HG03378 (cell line): ENCODE data around the gene CIB4.

ENCODE experiments used
- ATAC-seq: cut with Tn5 transposase; IDR thresholded peaks from one replicate; pipeline ENCODE4 v1.9.1; 2021; ENCODE audit warnings: mild to moderate bottlenecking, moderate library complexity; ENCODE audit not compliant: unreplicated experiment

The CIB4 gene

DNA sequence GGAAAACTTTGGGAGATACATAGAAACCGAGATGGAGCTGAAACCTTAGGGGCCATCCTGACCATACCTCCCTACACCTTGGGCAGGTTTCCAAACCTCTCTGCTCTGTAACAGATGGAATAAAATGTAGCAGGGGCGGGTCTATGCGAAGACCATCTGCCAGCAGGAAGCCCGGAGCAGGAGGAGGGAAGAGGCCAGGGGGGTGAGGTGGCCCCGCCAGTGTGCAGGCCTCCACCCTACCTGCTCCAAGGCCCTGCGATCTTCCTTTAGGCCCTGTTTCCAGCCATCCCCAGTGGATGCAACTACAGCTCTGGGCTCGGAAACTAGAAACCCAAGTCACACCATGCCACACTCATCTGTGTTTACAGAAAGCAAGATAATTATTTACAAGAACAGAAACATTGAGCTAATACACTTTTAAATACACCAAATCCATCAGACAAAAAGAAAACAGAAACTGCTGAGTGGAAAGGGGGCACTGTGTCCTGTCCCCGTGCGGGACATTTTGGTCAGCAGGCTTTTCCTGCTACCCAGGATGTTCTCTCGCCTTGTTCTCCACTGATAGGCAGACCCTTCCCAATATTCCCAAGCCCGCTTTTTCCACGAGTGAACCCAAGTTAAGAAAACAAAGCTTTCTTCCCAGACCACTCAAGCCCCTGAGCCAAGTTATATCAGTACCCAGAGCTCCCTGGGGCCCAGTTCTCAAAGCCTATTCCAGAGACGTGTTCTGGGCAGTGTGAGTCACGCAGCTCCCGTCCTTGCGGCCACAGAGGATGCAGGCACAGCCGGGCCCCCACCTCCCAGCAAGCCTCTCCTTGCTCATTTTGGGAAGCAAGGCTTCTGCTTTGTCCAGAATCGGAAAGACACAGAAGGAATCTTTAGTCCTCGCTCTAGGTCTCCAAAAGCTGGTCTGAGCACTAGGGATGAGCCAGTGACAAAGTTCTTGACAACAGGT, 17.3 kb downstream of the CIB4 start:
- no peak for ATAC-seq

DNA sequence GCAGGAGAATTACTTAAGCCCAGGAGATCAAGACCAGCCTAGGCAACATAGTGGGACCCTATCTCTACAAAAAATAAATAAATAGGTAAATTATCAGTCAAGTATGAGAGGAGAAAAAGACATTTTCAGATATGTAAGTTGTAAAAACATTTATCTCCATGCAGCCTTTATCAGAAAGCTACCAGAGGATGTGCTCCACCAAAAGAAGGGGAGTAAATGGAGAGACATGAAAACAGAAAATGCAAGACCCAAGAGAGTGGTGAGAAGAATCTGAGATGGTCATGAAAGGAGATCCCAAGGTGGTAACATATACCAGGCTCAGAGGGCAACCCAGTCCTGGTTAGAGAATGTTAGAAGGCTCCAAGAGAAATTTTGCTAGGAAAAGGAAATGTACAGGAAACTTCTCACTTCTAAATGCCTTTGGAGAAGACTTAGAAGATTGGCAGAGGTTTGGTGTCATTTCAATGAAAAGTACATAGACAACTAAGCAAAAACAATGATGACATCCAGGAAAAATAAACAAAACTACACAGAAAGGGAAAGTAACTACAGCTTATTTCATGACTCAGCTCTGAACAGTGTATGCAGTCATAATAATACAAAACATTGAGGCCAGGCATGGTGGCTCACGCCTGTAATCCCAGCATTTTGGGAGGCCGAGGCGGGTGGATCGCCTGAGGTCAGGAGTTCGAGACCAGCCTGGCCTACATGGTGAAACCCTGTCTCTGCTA, 19.5 kb downstream of the CIB4 start:
- ATAC-seq, result no peak

DNA sequence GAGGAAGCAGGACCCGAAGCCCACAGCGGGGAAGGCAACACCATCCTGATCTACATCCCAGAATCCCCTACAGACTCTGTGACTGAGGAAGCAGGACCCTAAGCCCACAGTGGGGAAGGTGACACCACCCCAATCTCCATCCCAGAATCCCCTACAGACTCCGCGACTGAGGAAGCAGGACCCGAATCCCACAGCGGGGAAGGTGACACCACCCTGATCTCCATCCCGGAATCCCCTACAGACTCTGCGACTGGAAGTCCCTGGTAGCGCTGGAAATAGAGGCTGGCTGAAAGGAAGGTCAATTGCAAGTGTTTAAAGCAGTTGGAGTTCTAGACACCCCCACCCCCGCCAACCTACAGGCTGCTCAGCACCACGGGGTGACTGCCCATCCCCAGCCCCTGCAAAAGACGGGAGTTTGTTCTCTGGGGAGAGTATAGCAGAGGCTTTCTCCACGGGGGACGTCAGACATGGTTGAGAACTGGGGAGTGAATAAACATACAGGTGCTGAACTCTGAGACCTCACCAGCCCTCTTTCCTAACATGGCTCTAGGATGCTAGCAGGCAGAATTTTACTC, 21.0 kb downstream of the CIB4 start:
- ATAC-seq, result no peak

DNA sequence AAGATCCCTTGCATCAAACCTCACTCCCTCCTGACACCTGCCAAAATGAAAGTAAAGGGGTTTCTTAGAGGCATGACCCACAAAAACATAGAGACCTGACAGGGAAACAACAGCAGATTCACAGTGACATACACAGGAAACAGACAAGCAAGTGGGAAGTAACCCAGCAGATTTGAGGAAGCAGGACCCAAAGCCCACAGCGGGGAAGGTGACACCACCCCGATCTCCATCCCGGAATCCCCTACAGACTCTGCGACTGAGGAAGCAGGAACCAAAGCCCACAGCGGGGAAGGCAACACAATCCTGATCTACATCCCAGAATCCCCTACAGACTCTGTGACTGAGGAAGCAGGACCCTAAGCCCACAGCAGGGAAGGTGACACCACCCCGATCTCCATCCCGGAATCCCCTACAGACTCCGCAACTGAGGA, 21.6 kb downstream of the CIB4 start:
- ATAC-seq, result no peak

DNA sequence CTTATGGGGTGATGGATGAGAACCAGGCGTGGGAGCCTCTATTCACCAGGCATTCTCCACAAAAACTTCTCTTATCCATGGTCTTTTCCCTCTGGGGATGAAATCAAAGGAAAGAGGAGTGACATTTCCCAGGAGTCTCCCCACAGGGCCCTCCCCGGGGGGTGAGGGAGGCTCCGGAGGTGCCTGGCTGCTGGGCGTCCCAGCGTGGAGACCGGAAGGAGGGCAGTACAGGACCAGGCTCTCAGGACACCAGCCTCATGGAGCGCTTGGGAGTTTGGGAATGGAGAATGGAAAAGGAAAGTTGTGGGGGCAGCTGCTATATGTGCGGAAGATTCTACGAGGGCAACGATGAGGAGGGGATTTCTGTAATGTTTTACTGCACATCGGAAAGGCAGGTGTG, 22.1 kb downstream of the CIB4 start:
- no peak for ATAC-seq

DNA sequence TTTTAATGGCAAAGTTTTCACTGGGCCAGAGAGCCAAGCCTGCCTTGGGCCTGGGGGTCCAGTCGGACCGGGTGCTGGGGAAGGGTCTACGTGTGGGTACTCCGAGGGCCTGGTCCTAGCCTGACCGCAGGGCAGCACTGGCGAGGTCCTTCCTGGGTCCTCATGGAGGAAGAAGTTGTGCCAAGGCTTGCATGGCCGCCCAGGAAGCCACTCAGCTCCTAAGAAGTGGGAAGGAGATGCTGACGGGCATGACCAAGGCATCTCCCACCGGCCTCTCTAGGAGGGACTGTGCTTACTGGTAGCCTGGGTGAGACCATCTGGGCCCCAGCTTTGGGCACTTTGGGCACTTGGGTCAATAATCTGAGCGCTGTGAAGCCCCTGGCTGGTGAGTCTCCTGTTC, 22.6 kb downstream of the CIB4 start:
- ATAC-seq, result no peak

DNA sequence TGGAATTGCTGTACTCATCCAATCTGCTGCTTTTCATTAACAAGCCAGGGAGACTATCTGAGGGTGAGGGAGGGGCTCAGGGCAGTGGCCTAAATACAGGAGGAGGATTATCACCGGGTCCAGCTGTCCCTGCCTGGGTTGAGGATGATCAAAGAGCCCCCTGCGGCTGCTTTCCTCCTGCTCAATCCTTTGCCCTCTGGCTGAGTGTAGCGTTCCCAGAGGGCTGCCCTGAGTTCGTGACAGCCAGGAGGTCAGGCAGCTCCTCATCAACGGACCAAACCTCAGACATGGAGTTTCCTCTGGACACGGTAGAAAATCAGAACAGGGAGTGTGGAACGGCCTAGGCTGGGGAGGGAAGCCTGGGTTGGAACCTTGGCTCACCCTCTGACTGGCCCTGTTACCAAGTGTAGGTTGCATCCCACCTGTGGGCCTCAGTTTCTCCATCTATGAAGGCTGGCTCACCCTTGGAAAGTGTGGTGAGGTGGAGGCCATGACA, 23.5 kb downstream of the CIB4 start:
- ATAC-seq, result no peak

DNA sequence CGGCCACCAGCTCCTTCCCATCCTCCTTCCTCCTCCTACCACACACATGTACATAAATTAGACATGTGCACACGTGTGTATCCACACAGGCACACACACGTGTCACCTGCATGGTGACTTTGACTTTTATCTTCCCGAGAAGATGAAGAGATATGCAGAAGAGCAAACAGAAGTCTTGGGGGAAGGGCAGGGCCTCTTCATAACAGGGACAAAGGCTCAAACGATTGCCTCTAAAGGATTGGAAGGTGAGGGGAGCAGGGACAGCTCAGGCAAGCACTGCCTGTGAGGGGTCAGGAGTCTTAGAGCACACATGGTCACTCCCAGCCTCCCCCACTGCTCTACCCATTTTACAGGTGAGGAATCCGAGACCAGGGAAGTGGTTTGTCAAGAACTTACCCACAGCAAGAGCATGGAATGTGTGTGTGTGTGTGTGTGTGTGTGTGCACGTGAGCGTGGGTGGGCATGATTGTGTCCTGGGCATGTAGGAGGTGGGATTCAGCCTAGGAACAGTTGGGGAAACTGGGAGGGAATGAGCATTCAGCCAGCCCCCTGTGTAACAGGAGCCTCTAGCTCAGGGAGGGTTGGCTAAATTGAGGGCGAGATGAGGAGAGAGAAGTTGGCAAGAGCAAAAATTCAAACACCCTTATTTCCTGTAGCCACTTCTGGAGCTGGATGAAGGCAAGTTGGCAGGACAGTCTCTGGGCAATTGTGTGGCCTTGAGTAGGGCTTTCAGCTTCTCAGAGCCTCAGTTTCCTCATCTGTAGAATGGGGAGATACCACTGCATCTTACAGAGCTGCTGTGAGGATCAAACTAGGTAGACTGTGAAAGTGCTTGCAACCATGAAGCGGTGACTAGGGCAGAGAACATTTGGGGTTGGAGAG, 24.2 kb downstream of the CIB4 start:
- ATAC-seq, result no peak

DNA sequence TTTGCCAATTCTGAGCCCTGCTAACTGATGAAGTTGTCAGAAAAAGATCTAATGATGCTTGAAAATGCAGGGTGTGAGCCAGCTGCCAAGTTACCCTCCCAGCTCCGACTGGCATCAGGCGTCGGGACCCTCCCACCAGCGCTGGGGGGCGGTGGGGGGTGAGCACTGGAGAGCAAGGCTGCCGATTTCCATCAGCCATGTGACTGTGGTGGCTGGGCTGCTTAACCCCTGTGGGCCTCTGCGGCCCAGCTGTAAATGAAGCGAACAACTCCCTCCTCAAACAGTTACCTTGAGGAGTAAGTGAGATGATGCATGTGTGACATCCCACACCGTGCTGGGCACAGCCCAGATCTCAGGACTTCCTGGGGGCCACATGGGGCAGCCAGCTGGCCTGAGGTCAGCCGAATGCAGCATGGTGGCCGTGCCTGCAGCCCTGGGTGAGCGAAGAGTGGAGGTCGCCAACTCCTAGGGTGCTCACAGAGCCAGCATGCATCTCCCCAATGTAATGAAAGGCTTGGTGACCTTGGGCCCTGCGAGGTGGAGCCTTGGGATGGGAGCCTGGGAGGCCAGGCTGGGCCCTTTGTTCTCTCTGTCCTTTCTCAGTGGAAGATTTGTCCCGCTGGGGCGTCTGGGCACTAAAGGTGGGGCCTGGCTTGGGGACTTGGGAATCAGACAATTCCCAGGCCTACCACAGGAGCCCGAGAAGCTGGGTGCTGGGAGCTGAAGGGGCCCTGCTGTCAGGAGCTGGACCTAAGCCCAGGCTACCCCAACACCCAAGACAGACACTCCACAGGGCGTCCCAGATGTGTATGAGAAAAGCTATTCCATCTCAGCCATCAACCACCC, 25.1 kb downstream of the CIB4 start:
- ATAC-seq, result no peak

DNA sequence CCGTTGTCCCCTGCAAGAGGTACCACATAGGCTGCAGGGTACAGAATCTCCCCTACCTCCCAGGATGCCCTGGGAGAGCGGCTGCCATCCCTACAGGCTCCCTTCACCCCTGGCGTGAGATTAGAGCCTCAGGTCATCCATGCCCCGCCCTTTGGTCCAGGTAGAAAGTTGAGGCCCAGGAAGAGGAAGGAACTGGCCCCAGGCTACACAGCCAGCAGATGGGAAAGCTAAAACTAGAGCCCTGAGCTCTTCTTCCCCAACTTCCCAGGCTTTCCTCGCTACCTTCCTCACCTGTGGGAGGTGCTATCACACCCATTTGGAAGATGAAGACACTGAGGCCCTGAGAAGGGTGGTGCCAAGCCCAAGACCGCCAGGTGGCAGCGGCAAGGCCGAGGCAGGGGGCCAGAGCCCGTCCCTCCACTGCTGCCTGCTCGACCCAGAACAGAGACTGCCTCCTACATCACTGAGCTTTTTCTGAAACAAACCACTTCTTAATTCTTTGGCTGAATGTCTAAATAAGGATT, 25.8 kb downstream of the CIB4 start:
- no peak for ATAC-seq

DNA sequence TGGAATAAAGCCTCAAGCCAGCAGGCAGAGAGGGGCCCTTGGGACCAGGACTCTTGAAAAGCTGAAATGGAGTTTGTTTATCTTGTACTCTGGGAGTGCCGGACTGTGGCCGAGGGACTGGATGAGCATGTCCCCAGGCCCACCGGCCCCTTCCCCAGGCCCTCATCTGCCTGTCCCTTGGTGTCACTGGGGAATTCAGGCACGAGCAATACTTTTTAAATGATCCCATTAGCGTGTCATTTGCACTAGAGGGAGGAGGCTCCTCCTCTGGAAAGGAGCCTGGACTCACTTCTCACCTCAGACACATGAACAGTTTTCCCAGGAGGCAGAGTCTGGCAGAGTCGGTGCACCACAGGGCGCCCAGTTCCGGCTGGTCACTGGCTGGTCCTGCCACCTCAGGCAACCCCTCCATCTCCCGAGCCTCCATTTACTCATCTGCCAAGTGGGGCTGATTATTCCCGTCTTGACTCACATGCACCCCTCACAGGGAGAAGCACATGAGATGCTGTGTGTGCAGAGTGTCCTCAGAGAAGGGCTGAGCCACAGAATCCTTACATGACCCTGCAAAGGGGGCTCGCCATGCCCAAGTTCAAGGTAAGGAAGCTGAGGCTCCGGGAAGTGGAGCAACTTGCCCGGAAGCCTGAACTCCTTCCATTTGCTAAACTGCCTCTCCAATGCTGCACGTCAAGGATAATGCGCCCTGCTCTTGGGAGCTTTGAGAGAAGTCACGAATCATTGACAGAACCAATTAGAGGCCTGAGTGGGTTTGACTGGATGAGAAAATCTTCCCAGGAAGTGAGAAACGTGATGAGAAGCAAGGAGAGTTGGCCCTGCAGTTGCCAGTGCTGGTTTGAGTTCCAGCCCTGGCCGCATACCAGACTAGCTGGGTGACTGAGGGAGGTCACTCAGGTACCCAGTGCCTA, 26.7 kb downstream of the CIB4 start:
- no peak for ATAC-seq

DNA sequence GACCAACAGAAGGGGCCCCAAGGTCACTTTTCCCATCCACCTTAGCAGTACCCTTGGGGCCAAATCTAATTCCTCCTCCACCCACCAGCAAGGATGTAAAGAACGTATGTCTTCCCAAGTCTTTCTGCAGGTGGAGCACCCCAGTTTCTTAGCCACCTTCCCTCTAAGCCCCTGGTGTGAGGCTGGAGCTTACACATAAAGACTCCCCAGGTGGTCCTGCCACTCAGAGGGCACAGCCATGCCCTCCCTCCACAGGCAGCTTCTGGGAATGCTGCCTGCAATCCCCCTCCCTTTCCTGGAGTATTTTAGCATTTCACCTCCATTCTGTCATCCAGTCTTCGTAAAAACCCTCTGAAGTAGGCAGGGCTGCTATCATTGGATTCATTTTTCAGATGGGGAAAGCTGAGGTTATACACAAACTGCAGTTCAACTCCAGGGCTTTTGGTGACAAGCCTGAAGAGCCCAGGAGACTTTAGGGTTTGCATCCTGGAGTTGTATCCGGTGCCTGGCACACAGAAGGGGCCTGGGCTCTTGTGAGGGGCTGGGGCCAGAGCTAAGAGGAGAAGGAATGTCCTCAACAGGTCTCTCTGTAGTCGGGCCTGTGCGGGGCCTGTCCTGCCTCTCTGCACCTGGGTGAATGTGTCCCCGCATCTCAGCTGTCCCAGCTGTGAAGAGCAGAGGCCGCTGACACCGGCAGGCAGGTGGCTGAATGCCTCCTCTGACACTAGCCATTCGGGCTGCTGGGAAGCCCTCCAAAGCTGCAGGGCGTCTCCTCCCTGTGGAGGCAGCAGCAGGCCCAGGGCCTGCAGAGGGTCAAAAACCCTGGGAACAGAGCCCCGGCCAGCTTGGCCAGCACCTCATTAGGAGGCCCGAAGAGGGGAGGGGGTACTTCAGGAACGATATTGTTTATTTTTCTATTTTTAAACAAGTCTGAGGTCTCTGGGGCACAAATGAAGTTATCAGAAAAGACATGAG, 27.6 kb downstream of the CIB4 start:
- no peak for ATAC-seq

DNA sequence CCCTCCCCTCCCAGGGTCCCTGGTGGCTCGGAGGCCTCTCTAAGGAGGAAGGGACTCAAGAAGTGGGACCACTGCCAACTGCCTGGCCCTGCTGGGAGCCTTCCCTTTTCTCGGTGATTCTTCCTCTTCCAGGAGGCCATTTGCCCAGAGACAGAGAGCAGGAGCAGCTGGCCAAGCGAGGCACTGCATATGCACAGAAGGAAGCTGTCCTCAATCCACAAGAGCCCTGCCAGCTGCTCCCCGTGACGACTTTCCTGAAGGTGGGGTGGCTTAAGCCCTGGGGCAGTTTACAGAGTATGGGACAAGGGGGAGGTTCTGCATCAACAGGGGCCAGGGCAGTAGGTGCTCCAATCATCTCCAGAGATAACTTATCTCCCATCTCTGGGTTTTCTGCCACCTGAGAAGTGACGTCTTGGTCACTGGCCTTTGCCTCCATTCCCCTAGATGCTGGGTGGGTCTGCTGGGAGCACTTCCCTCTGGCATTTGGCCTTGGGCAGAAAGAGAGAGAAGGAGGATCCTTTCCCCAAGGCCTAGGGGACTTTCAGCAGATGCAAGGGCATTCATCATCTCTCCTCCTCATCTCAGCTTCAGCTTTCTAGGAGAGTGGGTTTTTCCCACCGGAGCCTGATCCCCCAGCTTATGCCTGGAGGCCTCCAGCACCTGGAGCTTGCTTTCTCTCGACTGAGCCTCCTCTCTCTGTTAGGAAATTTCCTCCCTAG, 28.5 kb downstream of the CIB4 start:
- no peak for ATAC-seq

DNA sequence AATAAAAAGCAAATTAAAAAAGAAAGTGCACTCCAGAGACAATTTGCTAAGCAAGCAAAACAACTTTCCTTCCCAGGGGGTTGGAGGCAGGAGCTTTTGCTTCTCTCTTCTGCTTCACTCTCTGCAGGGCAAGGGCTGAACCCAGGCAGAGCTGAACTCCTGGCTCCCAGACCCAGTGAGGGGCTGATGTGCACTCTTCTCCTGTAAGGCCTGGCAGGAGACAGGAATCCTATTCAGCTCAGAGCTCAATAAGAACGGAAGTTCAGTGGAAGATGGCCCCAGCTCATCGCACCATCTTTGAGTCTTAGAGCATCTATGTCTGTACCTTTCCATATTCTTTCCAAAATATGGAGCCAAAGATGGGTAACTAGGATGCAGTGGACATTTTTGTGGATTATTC, 29.1 kb downstream of the CIB4 start:
- ATAC-seq, result no peak

DNA sequence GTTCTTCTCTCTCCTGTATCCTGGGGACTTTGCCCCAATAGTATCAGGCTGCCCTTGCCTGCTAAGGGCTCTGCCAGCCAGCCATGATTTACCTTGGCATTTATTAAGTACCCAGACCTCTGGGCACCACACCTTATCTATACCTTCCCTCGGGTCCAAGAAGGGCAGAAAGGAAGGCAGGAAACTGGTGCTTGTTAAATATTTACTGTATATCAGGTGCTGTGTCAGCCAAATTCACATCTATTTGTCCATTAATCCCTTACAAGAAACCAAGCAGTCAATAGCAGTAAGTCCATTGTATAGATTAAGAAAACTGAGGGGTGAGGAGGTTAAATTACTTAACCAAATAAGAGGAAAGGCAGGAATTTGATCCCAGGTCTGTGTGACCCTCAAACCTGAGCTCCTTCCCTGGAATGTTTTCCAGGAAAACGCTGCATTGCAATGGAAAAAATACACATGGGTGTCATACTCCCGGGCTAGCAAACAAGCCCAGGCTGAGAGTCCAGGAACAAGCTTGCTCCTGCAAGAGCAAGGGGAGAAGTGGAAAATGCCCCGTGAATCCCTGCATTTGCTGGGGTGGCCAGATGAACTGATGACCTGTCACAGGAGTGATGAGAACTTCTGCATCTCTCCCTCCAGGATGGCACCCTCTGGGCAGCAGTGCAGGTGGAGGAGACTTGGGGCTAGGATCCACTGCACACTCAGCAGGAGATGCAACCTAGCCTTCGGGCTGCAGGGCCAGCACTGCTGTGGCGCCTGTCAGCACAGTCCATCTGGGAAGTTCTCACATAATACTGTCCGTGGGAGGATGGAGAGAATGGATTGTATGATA, 30.4 kb downstream of the CIB4 start:
- ATAC-seq, result no peak

DNA sequence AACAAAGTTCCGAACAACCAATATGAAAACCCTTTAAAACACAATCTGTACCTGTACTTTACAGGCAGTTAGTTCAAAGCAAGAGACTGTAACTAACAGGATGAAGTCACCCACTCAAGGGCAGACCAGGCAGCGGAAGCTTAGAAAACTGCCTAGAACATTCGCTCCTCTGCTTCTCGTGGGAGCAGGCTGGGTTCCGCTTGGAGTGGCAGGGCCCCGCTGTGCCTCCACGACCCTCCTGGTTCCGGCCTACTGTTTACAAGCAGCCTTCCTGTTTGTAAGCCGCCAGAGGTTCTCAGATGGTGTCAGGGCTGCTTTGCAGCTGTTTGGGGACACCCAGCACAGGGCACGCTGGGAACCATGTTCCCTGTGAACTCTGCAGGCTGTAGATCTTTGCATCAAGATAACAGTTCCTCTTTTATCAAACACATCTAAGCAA, 31.3 kb downstream of the CIB4 start:
- no peak for ATAC-seq
